HG02870 (cell line): ENCODE data around the gene WNT7A.

Experiments
- ATAC-seq: cut with Tn5 transposase; IDR thresholded peaks from one replicate; pipeline ENCODE4 v1.9.1; 2021; ENCODE audit warnings: mild to moderate bottlenecking, moderate library complexity; ENCODE audit not compliant: unreplicated experiment

WNT7A gene

GRCh38 chr3:13831386-13831996, 48.4 kb downstream of the WNT7A start:
- ATAC-seq: no peak

DNA sequence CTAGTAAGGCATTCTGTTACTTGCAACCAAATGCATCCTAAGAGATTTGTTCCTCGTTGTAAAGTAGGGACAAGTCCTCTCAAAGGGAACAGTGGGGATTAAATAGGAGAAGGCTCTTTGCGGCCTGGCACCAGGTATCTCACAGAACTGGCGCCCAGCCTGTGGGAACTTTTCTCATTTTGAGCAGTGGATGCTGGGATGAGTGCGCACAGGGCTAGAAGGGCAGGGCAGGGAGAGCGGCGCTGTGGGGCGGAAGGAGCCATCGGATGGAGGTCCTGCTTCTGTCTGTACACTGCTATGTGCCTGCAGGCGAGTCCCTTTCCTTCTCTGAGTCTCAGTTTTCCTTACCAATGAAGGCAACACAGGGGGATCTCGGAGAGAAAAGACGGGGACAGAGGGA, 50.6 kb downstream of the WNT7A start:
- no peak for ATAC-seq

DNA sequence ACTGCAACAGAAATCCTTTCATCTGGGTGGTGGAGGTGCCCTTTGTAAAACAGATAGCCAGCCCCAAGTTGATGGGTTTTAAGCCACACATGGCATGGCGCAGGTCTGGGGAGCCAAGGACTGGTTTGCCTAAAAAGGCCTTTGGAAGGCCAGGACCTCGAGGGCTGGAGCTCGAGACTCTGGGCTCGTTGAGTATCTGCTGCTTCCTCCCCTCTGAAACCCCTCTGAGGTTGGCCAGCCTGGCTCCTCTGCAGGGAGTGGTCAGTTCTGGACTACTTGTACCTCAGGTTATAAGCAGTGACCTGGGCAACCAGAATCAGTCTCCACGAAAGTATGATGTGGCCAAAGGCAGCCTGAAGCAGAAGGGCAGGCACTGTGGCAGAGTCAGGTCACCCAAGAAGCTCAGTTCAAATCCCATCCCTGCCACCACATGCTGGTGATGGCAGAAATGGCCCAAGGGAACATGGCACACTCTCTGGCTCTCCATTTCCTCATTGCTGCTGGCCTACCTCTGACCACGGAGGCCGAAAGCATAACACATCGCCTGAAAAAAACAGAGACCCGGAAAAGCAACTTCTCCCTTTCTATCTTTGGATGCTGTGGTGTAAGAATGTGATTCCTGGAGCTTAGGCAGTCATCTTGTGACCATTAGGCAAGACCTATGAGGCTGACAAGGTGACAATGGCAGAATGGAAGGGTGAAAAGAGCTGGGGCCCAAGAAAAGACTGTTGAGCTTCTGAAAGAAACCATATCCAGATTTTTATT, 51.2 kb downstream of the WNT7A start:
- no peak for ATAC-seq

DNA sequence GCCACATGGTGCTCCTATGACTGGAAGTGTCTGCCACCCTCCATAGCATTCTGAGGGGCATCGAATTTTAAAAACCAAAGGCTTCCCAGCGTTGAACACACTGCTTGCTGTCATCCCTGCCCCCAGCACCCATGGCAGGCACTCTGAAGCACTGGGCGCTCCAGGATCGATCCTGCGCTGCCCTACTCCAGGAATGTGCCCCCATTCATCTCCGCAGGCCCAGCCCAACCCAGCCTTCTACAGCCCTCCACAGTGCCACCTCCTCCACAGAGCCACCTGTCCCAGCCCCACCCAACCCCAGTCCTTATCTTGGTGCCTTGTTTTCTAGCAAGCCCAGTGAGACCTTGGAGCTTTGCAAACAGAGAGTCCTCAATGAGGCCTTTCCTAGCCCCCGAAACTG, 52.2 kb downstream of the WNT7A start:
- ATAC-seq: no peak

- ATAC-seq: no peak
Observed at GRCh38 chr3:13827256-13827655, 52.6 kb downstream of the WNT7A start.

DNA sequence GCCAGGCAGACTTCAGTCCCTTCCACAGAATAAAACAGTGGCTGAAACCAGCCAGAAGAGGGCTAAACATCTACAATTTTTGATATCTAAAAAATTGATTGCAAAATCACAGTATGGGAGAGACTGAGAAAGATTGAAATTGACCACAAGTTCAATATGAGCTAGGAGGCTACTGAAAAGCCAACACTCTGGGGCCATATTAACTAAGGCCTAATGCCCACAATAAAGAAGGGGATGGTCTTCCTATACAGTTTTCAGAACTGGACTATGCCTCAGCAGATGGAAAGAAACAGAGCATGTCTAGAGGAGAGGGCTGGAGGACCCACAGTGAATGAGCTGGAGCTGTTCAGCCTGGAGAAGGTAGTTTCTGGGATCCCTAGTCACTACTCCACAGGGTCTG, 53.2 kb downstream of the WNT7A start:
- ATAC-seq: no peak

DNA sequence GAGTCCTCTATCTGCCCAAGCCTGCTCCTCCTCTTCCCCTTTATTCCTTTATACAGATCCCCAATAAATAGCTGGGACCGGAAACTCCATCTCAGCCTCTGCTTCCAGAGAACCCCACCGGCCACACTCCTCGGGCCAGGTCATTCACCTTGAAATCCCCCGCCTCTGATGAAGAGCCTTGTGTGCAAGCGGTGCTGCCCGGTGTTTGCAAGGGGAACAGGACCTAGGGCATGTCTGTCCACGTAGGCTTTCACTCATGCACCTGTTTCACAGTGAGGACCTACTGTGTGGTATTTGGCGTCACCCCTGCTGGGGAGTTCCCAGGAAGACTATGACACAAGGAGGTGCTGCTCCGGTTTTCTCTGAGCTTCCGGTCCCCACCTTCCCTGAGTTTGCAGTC, 54.0 kb downstream of the WNT7A start:
- ATAC-seq: no peak

DNA sequence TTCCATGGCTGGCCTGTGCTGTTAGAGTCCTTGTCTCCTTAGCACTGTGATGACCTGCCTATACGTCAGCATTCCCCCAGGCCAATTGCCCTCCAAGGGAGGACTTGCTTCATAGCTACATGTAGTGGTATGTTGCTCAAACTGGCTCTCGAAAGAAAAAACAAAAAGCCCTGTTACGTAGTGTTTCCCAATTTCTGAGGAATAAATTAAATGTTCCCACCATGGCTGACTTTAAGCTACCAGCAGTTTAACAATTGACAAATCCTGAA, 54.6 kb downstream of the WNT7A start:
- ATAC-seq: no peak

GRCh38 chr3:13824521-13825310, 55.2 kb downstream of the WNT7A start:
- no peak for ATAC-seq

DNA sequence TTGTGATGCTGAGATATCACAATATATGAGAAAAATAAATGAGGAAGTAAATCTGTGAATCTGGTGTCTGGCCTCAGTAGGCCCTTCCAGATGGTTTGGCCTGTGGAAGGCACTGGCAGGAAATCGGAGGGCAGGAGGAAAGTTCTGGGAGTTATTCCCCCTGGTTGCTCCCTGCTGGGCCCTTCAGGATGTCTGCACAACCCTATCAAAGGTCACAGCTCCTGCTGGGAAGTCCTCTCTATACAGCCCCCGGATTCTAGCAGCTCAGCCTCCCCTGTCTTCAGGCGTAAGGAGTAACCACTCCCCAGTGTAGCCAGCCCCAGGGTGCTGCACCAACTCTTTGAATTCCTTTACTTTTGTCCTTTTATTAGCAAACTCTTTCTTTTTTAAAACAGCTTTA, 56.2 kb downstream of the WNT7A start:
- ATAC-seq: no peak

- no peak for ATAC-seq
Observed at GRCh38 chr3:13822871-13823585, 56.8 kb downstream of the WNT7A start.

- no peak for ATAC-seq
Observed at GRCh38 chr3:13822042-13822441, 57.8 kb downstream of the WNT7A start.

DNA sequence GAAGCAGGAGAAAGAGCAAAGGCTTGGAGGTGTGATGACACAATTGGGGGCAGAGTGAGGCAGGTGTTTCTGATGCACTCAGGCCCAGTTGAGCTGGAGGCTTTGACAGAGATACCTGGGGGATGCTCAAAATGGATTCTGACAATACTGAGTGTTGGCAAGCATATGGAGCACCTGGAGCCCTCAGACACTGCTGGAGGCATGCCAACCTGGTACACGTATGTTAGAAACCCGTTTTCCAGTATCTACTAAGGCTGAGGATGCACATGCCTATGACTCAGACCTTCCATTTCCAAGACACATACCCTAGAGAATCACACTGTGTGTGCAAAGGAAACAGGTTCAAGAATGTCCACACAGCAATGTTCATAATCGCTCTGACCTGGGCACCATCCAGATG, 58.7 kb downstream of the WNT7A start:
- no peak for ATAC-seq

DNA sequence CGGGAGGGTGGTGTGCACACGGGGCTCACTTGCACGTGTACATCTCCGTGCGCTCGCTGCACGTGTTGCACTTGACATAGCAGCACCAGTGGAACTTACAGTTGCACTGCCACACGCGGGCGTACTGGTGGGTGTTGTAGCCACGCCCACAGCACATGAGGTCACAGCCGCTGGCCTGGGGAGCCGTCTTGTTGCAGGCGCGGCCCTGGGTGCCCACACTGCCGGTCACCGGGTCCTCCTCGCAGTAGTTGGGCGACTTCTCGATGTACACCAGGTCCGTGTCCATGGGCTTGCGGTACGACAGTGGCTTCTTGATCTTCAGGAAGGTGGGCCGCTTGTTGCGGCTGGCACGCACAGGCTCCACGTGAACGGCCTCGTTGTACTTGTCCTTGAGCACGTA, 61.0 kb downstream of the WNT7A start:
- no peak for ATAC-seq

- ATAC-seq: no peak
Observed at GRCh38 chr3:13815088-13815683, 64.7 kb downstream of the WNT7A start.

GRCh38 chr3:13812034-13812471, 67.8 kb downstream of the WNT7A start:
- ATAC-seq: no peak

GRCh38 chr3:13811614-13812013, 68.3 kb downstream of the WNT7A start:
- no peak for ATAC-seq

- no peak for ATAC-seq
Observed at GRCh38 chr3:13808550-13808949, 71.3 kb downstream of the WNT7A start.

- no peak for ATAC-seq
Observed at GRCh38 chr3:13801361-13802204, 78.3 kb downstream of the WNT7A start.

- no peak for ATAC-seq
Observed at GRCh38 chr3:13800064-13800463, 79.8 kb downstream of the WNT7A start.
